ENCODE measurements around the gene MED14. TPM values are rescaled to one million over a fixed set of nuclear protein-coding genes. Genes with fewer than 3 reads are reported as not detected.

MED14 gene
- total and polyA plus RNA-seq, 2 experiments from 2014 or later, result 13.3 to 34.7 TPM

DNA sequence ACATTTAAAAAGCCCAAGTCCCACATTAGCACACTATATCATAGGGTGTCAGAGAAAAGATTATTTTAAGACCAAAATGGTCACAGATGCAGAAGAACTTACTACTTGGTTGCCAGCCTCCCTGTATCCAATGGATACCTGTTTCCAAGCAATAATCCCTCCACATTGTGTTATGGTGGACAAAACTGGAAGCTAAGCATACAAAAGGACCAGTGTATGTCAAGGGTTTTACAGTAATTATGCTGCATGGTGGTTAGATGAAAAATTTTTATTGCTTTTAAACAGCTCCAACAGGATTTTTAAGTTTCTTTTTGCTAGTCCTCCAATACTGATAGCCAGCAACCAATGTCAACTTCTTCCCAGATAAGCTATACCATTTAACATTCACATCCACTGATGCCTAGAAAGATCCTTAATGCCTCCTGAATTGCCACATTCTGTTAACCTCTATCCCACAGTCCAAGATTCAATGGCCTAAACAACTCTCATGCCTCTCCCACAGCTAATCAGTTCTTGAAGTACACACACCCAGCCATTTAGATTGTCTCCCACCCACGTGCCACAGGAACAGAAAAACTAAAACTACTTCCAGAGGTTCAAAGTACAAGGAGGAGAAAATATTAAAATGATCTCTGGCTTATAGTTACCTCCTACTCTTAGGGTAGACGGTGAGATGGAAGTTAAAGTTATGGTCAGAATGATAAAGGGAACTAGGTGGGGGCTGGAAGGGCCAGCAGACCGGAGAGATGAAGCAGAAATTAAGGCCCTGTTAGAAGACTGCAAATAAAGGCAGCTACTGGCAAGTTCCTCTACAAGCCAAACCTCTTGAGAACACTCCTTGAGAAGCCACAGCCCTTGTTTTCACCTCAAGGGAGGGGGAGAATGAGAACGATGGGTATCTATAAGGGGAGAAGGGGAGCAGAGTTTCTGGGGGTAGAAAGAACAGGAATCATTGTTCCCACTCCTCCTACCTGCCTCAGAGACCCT lies 5.5 kb downstream of the MED14 start:
- H3K9me2 ChIP-seq (ENCODE audit: insufficient read depth), result no peaks in the 10 kb centered on the region
- H3K9me3 ChIP-seq (ENCODE audit: low read depth), result no peaks in the 10 kb centered on the region
- H3K4me2 ChIP-seq (ENCODE audit: unreplicated experiment), result no peak overlapping the region
- H3K79me2 ChIP-seq (ENCODE audit: insufficient read depth), result peaks cover 100% of the 10 kb centered on the region
- WGBS, 2 experiments (ENCODE audit: low coverage in 1 of 2, low lambda C conversion rate in 2 of 2, missing lambda C conversion rate in 2 of 2), result 51 to 73% methylated on average over 2 to 4 of the region's 4 CpGs
- H3K4me3 ChIP-seq, result no peak overlapping the region
- no peak overlapping the region for H3K27ac ChIP-seq
- TF ChIP-seq EZH2 (IDR thresholded peaks at IDR 0.05; ENCODE audit: insufficient read depth, poor library complexity, severe bottlenecking) (no peak), EZH2phosphoT487 (IDR thresholded peaks at IDR 0.05; ENCODE audit: insufficient read depth, low read depth) (no peak)
- H4K20me1 ChIP-seq (ENCODE audit: insufficient read depth), result no peaks in the 10 kb centered on the region
- H2AFZ ChIP-seq, result no peak overlapping the region
- H3K4me1 ChIP-seq (ENCODE audit: insufficient read depth), result 0 out of 2 replicates have a peak, but pooled peaks cover 8% of the 10 kb centered on the region
- H3K27me3 ChIP-seq (replicated peaks; ENCODE audit: insufficient read depth), result no peaks in the 10 kb centered on the region
- H3K9ac ChIP-seq, result no peak overlapping the region
- peaks cover 4% of the 10 kb centered on the region; the same call in 1 of the 2 replicates for H3K36me3 ChIP-seq (ENCODE audit: low read depth)
- in situ Hi-C loops (cut with MboI), result no loop called here
- DNase-seq, result no peak
- H3F3A ChIP-seq (ENCODE audit: insufficient read depth), result no peaks in the 10 kb centered on the region

GRCh38 chrX:40727581-40728252 lies 7.6 kb downstream of the MED14 start:
- in situ Hi-C loops (cut with MboI), result no loop called here
- H3F3A ChIP-seq (ENCODE audit: insufficient read depth), result no peaks in the 10 kb centered on the region
- H3K9ac ChIP-seq, result no peak overlapping the region
- DNase-seq, result no peak
- peaks cover 4% of the 10 kb centered on the region; the same call in 1 of the 2 replicates for H3K36me3 ChIP-seq (ENCODE audit: low read depth)
- no peak overlapping the region for H3K4me2 ChIP-seq (ENCODE audit: unreplicated experiment)
- no peaks in the 10 kb centered on the region for H3K4me1 ChIP-seq (ENCODE audit: insufficient read depth)
- H3K9me2 ChIP-seq (ENCODE audit: insufficient read depth), result no peaks in the 10 kb centered on the region
- H3K27me3 ChIP-seq (replicated peaks; ENCODE audit: insufficient read depth), result no peaks in the 10 kb centered on the region
- H3K27ac ChIP-seq, result no peak overlapping the region
- H3K79me2 ChIP-seq (ENCODE audit: insufficient read depth), result peaks cover 98% of the 10 kb centered on the region
- WGBS, 2 experiments (ENCODE audit: low coverage in 1 of 2, low lambda C conversion rate in 2 of 2, missing lambda C conversion rate in 2 of 2), result 98 to 99% methylated on average over 6 of the region's 6 CpGs
- no peak overlapping the region for H3K4me3 ChIP-seq
- no peaks in the 10 kb centered on the region for H4K20me1 ChIP-seq (ENCODE audit: insufficient read depth)
- H2AFZ ChIP-seq, result no peak overlapping the region
- no peaks in the 10 kb centered on the region for H3K9me3 ChIP-seq (ENCODE audit: low read depth)
- no peak for TF ChIP-seq EZH2 (IDR thresholded peaks at IDR 0.05; ENCODE audit: insufficient read depth, poor library complexity, severe bottlenecking)
- no peak for TF ChIP-seq EZH2phosphoT487 (IDR thresholded peaks at IDR 0.05; ENCODE audit: insufficient read depth, low read depth)

- TF ChIP-seq EZH2phosphoT487 (IDR thresholded peaks at IDR 0.05; ENCODE audit: insufficient read depth, low read depth), result no peak
- TF ChIP-seq EZH2 (IDR thresholded peaks at IDR 0.05; ENCODE audit: insufficient read depth, poor library complexity, severe bottlenecking), result no peak
- in situ Hi-C loops (cut with MboI), result no loop called here
- H4K20me1 ChIP-seq (ENCODE audit: insufficient read depth), result no peaks in the 10 kb centered on the region
These were observed 8.2 kb downstream of the MED14 start for GRCh38 chrX:40727093-40727492.

DNA sequence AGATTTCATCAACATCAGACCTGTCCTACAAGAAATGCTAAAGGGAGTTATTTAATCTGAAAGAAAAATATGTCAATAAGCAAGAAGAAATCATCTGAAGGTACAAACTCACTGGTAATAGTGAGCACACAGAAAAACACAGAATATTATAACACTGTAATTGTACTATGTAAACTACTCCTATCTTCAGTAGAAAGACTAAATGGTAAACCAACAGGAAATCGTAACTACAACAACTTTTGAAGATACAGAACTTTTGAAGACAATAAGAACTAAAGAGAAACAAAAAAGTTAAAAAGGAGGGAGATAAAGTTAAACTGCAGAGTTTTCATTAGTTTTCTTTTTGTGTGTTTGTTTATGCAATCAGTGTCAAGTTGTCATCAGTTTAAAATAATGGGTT lies 12.4 kb downstream of the MED14 start:
- H3K9ac ChIP-seq, result no peak overlapping the region
- peaks cover 90% of the 10 kb centered on the region for H3K79me2 ChIP-seq (ENCODE audit: insufficient read depth)
- H3K27ac ChIP-seq, result no peak overlapping the region
- no peak overlapping the region for H3K4me2 ChIP-seq (ENCODE audit: unreplicated experiment)
- no peak overlapping the region for H2AFZ ChIP-seq
- no peaks in the 10 kb centered on the region for H3K9me3 ChIP-seq (ENCODE audit: low read depth)
- in situ Hi-C loops (cut with MboI), result no loop called here
- no peak for DNase-seq
- WGBS, 2 experiments (ENCODE audit: low coverage in 1 of 2, low lambda C conversion rate in 2 of 2, missing lambda C conversion rate in 2 of 2), result 100% methylated on average over 1 of the region's 1 CpG
- no peaks in the 10 kb centered on the region for H4K20me1 ChIP-seq (ENCODE audit: insufficient read depth)
- no peaks in the 10 kb centered on the region for H3K27me3 ChIP-seq (replicated peaks; ENCODE audit: insufficient read depth)
- no peaks in the 10 kb centered on the region for H3K9me2 ChIP-seq (ENCODE audit: insufficient read depth)
- no peak for TF ChIP-seq EZH2 (IDR thresholded peaks at IDR 0.05; ENCODE audit: insufficient read depth, poor library complexity, severe bottlenecking)
- TF ChIP-seq EZH2phosphoT487 (IDR thresholded peaks at IDR 0.05; ENCODE audit: insufficient read depth, low read depth), result no peak
- peaks cover 5% of the 10 kb centered on the region; the same call in 1 of the 2 replicates for H3F3A ChIP-seq (ENCODE audit: insufficient read depth)
- H3K4me3 ChIP-seq, result no peak overlapping the region
- peaks cover 4% of the 10 kb centered on the region; the same call in 1 of the 2 replicates for H3K36me3 ChIP-seq (ENCODE audit: low read depth)
- peaks cover 9% of the 10 kb centered on the region for H3K4me1 ChIP-seq (ENCODE audit: insufficient read depth)

More at GRCh38 chrX:40727093-40727492, 8.2 kb downstream of the MED14 start:
- Histone ChIP-seq H3K4me3 (no peak overlapping the region), H3K9me3 (ENCODE audit: low read depth) (no peaks in the 10 kb centered on the region), H3K4me2 (ENCODE audit: unreplicated experiment) (no peak overlapping the region), H3K79me2 (ENCODE audit: insufficient read depth) (peaks cover 98% of the 10 kb centered on the region), H3K27ac (no peak overlapping the region), H3K4me1 (ENCODE audit: insufficient read depth) (no peaks in the 10 kb centered on the region), H3K27me3 (replicated peaks; ENCODE audit: insufficient read depth) (no peaks in the 10 kb centered on the region), H3F3A (ENCODE audit: insufficient read depth) (no peaks in the 10 kb centered on the region), H3K9me2 (ENCODE audit: insufficient read depth) (no peaks in the 10 kb centered on the region), H3K36me3 (ENCODE audit: low read depth) (peaks cover 4% of the 10 kb centered on the region; the same call in 1 of the 2 replicates), H3K9ac (no peak overlapping the region), H2AFZ (no peak overlapping the region)
- DNase-seq, result no peak
